GM18526 (cell line): ENCODE results near the gene STARD3.

Source experiments
- POLR2A ChIP-seq: IDR thresholded peaks from 3 replicates; pipeline ENCODE4 v1.6.1; 2011; ENCODE audit not compliant: insufficient read length; ENCODE audit errors: extremely low read depth

The STARD3 gene

GRCh38 chr17:39653662-39654331, 16.9 kb downstream of the STARD3 start:
- no peak for TF ChIP-seq POLR2A

GRCh38 chr17:39655105-39655504, 18.2 kb downstream of the STARD3 start:
- no peak for TF ChIP-seq POLR2A

- TF ChIP-seq POLR2A = no peak
These were observed 21.4 kb downstream of the STARD3 start for GRCh38 chr17:39658346-39658745.

GRCh38 chr17:39658760-39659159, 21.8 kb downstream of the STARD3 start:
- no peak for TF ChIP-seq POLR2A

GRCh38 chr17:39659279-39660010, 22.5 kb downstream of the STARD3 start:
- no peak for TF ChIP-seq POLR2A

GRCh38 chr17:39660011-39660360, 23.0 kb downstream of the STARD3 start:
- TF ChIP-seq POLR2A = no peak

- no peak for TF ChIP-seq POLR2A
These were observed 23.7 kb downstream of the STARD3 start for GRCh38 chr17:39660397-39661385.

- no peak for TF ChIP-seq POLR2A
These were observed 25.0 kb downstream of the STARD3 start for GRCh38 chr17:39661744-39662541.

- TF ChIP-seq POLR2A = no peak
These were observed 25.8 kb downstream of the STARD3 start for GRCh38 chr17:39662551-39663339.

GRCh38 chr17:39663340-39663687, 26.4 kb downstream of the STARD3 start:
- TF ChIP-seq POLR2A = no peak

- no peak for TF ChIP-seq POLR2A
These were observed 27.0 kb downstream of the STARD3 start for GRCh38 chr17:39663688-39664580.

- TF ChIP-seq POLR2A = no peak
These were observed 27.9 kb downstream of the STARD3 start, which contains the start of gene TCAP for GRCh38 chr17:39664581-39665561. Gene TCAP (plus strand): TSS chr17:39665349. CDS start chr17:39665360, 11 bp downstream.

GRCh38 chr17:39665642-39666224, 28.8 kb downstream of the STARD3 start:
- no peak for TF ChIP-seq POLR2A
